ENCODE data around the gene SPDYC. TPM values are rescaled to one million over a fixed set of nuclear protein-coding genes. Genes with fewer than 3 reads are reported as not detected.

Gene SPDYC, protein sequence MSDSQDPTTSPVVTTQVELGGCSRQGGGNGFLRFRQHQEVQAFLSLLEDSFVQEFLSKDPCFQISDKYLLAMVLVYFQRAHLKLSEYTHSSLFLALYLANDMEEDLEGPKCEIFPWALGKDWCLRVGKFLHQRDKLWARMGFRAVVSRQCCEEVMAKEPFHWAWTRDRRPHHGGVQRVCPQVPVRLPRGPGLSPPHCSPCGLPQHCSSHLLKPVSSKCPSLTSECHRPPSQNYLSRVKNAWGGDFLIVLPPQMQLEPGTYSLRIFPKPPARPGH
- not detected in 2 replicates for total RNA-seq

GRCh38 chr11:65170058-65170534, at the start of gene SPDYC:
SPDYC (plus strand) TSS chr11:65170233; CDS start chr11:65171358, 1,125 bp downstream.

GRCh38 chr11:65121865-65122696, 48.0 kb upstream of the SPDYC start, which contains the start of the genes FAU and MRPL49:
FAU (minus strand) TSS chr11:65122134; CDS start chr11:65121813, 321 bp downstream.
MRPL49 (plus strand) TSS chr11:65122321; CDS start chr11:65122347, 26 bp downstream.

GRCh38 chr11:65134240-65134951, 35.6 kb upstream of the SPDYC start, which contains the start of gene SYVN1:
SYVN1 (minus strand) TSS chr11:65134519; CDS start chr11:65133601, 918 bp downstream.

DNA sequence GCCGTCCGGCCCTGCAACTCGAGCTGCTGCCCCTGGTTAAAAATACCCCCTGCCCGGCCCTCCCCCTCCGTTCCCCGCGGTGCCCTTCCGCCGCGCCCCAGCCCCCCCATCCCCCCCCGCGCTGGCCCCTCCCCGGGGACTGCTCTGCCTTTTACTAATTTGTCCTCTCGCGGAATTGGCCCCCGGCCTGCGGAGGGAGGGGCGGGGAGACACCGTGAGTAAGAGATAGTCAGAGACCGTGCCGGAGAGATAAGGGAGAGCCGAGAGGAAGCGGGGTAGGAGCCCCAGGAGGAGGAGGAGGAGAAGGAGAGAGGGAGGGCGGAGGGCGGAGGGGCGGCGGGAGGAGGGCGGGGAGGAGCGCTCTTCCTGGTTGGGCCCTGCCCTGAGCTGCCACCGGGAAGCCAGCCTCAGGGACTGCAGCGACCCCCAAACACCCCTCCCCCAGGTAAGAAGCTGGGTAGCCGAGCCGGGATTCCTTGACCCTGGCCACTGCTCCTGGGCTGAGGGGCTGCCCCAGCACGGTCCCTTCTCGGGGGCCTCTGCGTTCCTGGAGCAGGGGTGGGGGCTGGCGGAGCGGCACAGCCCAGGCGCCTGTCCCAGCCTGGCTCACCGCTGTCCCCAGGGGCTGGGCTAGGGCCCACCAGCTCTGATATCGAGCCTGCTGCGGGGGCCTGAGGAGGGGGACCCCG, 11.7 kb downstream of the SPDYC start, which contains the start of gene CAPN1:
TSS of gene CAPN1 (plus strand) at position 360 of the 689 bp plus-strand sequence. CDS start 774 bp downstream, outside the sequence.

Other genes with a start within 250 kb of the SPDYC start
- 5.0 and 9.2 TPM in 2 replicates for gene PPP2R5B, start 245.5 kb upstream of the SPDYC start, total RNA-seq
- gene GPHA2, start 234.3 kb upstream of the SPDYC start, total RNA-seq: not detected in 2 replicates
- gene MAJIN, start 198.1 kb upstream of the SPDYC start, total RNA-seq: not detected in 2 replicates
- 0.52 and 0.54 TPM in 2 replicates for gene BATF2, start 173.3 kb upstream of the SPDYC start, total RNA-seq
- gene ARL2, start 156.1 kb upstream of the SPDYC start, total RNA-seq: 124 and 130 TPM in 2 replicates
- gene SNX15, start 142.8 kb upstream of the SPDYC start, total RNA-seq: 7.5 and 9.9 TPM in 2 replicates
- gene SAC3D1, start 129.0 kb upstream of the SPDYC start, total RNA-seq: 4.1 and 5.3 TPM in 2 replicates
- 11.5 and 12.8 TPM in 2 replicates for gene NAALADL1, start 111.7 kb upstream of the SPDYC start, total RNA-seq
- 1.5 and 2.0 TPM in 2 replicates for gene CDCA5, start 86.2 kb upstream of the SPDYC start, total RNA-seq
- 16.4 and 20.7 TPM in 2 replicates for gene ZFPL1, start 86.0 kb upstream of the SPDYC start, total RNA-seq
- 231 and 291 TPM in 2 replicates for gene VPS51, start 74.0 kb upstream of the SPDYC start, total RNA-seq
- gene TM7SF2, start 58.4 kb upstream of the SPDYC start, total RNA-seq: 6.0 and 12.8 TPM in 2 replicates
- 6.3 and 6.4 TPM in 2 replicates for gene ZNHIT2, start 52.5 kb upstream of the SPDYC start, total RNA-seq
- 283 and 465 TPM in 2 replicates for gene FAU, start 48.1 kb upstream of the SPDYC start, total RNA-seq
- gene MRPL49, start 47.9 kb upstream of the SPDYC start, total RNA-seq: 41.9 and 49.5 TPM in 2 replicates
- 7.9 and 12.3 TPM in 2 replicates for gene SYVN1, start 35.7 kb upstream of the SPDYC start, total RNA-seq
- gene CAPN1, start 11.7 kb downstream of the SPDYC start, total RNA-seq: 80.4 and 81.5 TPM in 2 replicates
- 3.3 and 3.4 TPM in 2 replicates for gene POLA2, start 91.7 kb downstream of the SPDYC start, total RNA-seq
- 7.3 and 8.2 TPM in 2 replicates for gene CDC42EP2, start 144.6 kb downstream of the SPDYC start, total RNA-seq
- 17.8 and 25.1 TPM in 2 replicates for gene DPF2, start 163.6 kb downstream of the SPDYC start, total RNA-seq
- gene TIGD3, start 184.5 kb downstream of the SPDYC start, total RNA-seq: 0.09 and 0.22 TPM in 2 replicates
- gene SLC25A45, start 212.4 kb downstream of the SPDYC start, total RNA-seq: 0.87 and 1.3 TPM in 2 replicates
- gene FRMD8, start 216.4 kb downstream of the SPDYC start, total RNA-seq: 73.0 and 77.6 TPM in 2 replicates